GM21786 (cell line): ENCODE results near the gene JARID2.
"Not testable (repeated sequence)": the region's sequence is repeated elsewhere in the genome, so short reads cannot be mapped to it uniquely, and the experiment has no call there.

Experiments
- ATAC-seq: cut with Tn5 transposase; IDR thresholded peaks from one replicate; pipeline ENCODE4 v1.9.1; 2021; ENCODE audit not compliant: unreplicated experiment

The JARID2 gene

DNA sequence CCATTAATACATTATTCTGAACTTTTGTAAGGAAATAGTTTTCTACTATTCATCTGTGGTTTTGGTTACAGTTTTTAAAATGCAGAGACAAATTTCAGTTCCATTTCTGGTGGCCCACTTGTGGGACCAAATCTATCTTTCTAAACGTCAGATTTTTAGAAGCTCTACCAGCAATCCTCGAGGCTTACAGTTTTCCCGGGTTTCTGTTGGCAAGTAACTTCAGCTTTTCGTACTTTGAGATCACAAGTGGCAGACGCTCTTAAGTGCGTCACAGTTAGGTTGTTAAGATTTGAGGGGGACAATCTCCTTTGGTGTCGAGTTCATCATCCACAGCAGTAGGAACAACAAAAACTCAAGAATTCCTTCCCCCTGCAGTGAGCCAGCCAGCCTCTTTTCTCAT, 60.0 kb downstream of the JARID2 start:
- no peak for ATAC-seq

DNA sequence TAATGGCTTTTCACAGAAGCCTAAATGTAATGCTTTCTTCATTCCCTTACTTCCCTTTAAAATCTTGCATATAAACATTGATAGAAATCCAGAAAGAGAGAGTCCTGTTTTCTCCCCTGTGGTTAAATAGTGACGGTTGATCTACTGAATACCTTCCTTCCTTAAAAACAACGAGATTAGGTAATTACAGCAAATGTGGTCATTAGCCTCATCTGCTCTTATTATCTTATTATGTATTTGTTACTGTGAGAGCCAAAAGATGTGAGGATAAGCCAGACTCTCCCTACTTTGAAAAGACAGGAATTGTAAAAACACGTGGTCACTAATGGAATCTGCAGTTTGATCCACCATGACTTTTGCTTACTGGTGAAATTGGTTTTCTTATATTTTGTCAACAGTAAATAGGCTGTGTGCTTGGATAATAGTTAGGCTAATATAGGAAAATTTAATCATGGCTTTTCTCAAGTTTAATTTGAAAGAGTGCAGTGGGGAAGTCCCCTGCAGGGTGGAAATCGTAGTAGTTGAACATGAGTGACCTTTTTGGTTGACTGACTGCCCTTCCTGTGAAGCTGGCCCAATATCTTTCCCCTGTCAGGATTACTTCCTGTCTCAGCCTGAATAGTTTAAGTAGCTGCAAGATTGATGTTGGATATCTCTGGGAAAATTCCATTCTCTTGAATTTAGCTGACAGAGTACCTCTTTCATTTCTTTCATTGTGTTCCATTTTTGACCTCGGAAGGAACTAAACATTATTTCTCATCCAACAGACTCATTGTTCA, 62.8 kb downstream of the JARID2 start:
- ATAC-seq = no peak

DNA sequence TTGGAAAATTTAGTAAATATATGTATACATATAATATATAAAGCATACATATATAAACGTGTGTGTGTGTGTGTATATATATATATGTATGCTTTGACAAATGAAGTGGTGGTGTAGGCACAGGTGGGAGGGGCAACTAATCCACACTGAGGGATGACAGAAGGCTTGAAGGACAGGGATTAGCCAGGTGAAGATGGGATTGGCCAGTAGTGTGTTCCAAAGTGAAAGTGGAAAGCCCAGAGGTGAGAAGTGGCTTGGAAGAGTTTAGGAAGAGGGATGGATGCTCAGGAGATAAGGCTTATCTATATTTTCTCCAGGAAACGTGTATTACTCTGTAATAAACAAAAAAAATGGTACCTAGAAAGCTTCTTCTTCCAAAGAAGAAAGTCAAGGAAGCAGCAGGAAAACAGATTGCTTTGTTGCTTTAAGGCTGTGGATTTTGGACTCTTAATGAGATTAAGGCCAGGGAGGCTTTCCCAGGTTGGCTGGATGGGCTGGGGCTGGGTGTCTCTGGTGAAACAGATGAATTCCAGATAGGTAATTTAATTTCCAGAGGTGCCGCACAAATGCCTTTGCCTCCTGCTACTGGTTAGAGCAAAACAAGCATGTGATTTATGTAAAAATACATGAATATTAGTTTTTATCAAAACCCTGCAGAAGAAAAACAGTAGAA, 63.9 kb downstream of the JARID2 start:
- ATAC-seq = no peak

- no peak for ATAC-seq
Measured at GRCh38 chr6:15310680-15311079, 64.8 kb downstream of the JARID2 start.

DNA sequence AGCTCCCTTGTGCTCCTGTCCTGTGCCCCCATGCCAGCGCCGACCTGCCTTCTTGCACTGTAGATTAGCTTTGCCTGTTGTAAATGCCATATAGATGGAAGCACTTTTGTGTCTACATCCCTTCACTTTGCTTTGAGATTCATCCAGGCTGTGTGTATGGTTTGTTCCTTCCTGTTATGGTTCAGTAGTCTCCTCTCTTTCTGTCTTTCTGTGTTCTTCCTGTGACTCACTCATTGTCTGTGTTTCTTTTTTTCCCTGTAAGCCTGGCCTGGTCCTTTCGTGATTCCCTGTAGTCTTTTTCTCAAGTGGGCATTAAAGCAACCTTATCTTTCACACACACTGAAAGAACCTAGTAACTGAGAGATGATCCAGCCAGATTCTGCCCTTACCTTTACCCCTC, 66.6 kb downstream of the JARID2 start:
- no peak for ATAC-seq

GRCh38 chr6:15313367-15313766, 67.5 kb downstream of the JARID2 start:
- no peak for ATAC-seq

DNA sequence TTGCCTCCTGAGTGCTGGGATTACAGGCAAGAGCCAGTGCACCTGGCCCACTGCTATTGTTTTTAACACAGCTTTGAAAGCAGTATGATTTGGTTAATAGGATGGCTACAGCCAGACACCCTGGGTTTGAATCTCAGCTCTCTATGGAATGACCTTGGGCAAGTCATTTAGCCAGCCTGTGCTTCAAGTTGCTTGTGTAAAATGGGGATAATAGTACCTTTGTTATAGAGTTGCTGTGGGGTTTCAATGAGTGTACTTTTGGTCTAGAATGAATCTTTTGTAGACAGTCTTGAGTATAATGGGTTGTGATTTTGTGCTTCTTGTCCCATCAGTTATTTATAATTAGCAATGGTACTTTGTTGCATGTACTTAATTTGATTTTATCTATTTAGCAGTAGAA, 70.9 kb downstream of the JARID2 start:
- ATAC-seq = no peak

DNA sequence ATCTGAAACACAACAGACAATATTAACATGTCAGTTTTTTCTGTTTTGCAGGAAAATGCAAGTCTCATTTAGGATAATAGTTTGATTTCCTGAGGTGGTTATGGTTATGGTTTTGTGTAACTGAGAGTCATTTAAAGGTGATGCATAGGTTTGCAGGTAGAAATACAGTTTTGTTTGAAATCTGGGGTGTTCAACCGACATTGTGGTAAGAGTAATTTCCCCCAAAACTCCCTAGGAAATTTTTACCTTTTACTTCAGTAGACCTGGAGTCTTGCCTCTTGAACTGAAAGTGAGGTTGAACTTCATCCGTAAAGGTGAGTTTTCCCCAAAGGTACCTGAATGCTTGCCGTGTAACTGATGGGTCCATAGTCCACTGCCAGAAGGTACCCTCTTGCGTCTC, 71.4 kb downstream of the JARID2 start:
- no peak for ATAC-seq

- no peak for ATAC-seq
Measured at GRCh38 chr6:15317934-15318902, 72.3 kb downstream of the JARID2 start.

DNA sequence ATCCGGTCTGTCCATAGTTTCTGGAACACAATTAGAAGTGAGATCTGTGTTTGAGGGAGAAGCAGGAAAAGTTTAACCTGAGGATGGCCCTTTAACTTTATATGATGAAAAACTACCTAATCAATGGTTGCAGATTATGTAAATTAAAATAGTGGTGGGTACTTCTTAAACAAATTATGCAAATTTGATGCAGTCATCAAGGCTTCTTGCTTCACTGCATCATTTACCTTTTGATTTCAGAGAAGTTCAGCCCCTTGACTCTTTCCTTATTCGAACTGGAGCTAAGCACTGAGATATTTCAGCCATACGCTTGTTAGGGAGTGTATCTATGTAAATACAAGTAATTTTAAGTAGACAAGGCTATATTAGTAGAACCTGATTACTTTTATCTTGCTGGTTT, 73.8 kb downstream of the JARID2 start:
- no peak for ATAC-seq

DNA sequence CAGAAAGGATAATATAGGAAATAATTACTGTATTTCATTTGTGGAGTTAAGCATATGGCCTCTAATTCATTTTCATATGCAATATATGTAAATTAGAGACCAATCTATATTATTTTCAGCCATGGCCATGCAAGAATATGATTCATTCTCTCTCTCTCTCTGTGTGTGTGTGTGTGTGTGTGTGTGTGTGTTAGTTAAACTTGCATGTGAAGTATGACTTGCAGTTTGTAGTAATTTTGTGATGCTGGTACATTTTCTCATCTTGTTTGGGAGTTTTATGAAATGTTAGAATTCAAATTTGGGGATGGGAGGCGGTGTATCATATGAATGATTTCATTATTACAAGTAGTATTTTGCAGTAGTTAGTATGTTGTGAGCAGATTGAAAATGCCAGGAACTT, 74.8 kb downstream of the JARID2 start:
- no peak for ATAC-seq

GRCh38 chr6:15322184-15322583, 76.3 kb downstream of the JARID2 start:
- ATAC-seq = no peak

DNA sequence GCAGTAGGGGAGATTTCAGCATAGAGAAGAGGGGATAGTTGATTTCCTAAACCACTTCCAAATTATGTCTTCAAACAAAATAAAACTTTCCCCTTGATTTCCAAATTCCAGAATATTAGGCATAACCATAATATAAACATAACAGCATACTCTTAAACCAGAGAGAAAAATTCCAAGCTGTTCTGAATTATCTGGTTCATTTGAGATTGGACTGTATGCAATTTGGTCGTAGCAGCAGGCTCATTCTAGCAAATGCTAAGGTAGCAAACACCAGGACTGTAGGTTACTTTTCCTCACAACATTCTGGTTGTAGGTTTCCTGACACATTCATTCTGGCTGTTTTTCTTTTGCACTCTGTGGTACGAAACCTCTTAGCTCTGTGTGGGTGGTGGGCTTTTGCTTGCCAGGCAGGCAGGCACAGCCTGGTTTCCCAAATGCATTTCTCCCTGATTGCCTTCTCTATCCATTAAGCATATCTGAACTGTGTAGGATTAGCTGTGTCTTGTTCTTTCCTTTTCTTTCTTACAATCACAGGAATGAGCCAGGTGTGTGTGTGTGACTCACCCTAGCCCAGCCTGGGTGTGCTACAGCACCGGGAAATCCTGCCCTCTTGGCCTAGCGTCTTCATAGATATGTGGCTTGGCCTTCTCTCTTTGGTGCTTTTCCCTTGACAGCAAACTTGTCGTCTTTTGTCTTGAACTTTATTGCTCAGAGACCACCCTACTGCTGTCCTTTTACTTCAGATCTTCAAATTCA, 77.1 kb downstream of the JARID2 start:
- ATAC-seq = no peak

DNA sequence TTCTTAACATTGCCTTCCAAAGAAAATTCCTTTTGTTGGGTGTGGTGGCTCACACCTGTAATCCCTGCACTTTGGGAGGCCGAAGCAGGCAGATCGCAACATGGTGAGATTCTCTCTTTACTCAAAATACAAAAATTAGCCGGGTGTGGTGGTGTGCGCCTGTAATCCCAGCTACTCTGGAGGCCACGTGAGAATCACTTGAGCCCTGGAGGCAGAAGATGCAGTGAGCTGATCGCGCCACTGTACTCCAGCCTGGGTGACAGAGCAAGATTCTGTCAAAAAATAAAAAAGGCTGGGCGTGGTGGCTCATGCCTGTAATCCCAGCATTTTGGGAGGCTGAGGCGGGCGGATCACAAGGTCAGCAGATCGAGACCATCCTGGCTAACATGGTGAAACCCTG, 77.7 kb downstream of the JARID2 start:
- ATAC-seq = not testable (repeated sequence)

- ATAC-seq = no peak
Measured at GRCh38 chr6:15324427-15324985, 78.6 kb downstream of the JARID2 start.

DNA sequence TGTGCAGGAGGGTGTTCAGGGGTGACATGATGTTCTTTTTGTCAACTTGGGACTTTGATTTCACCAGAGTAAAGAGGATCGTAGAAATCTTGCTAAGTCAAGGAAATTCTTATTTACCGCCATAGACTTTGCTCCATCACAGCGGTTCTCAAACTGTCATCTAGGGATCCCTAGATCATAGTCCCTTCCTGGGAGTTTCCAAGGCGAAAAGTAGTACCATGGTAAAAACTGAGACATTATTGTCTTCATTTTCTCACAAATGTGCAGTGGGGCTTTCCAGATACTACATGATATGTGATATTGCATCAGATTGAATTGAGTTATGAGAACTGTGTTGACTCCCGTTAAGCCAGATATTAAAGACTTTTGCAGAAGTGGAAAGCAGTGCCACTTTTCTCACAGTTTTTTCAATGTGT, 79.7 kb downstream of the JARID2 start:
- ATAC-seq = no peak

- ATAC-seq = no peak
Measured at GRCh38 chr6:15326067-15326614, 80.3 kb downstream of the JARID2 start.

DNA sequence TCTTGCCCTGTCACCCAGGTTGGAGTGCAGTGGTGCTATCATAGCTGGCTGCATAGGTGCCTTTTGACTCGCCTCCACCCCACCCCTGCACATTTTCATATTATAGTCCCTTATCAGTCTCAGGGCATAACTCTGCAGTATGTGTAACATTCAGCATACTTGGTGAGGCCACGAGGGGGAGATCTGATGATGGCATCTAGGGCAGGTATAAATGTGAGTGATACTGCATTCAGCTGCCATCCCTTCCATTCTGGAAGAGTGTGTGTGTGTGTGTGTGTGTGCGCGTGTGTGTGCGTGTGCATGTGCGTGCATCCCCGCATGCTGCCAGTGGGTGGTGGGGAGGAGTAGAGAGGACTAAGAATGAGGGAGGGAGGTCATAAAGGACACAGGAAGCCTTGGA, 81.4 kb downstream of the JARID2 start:
- ATAC-seq = peak; percentile 52

DNA sequence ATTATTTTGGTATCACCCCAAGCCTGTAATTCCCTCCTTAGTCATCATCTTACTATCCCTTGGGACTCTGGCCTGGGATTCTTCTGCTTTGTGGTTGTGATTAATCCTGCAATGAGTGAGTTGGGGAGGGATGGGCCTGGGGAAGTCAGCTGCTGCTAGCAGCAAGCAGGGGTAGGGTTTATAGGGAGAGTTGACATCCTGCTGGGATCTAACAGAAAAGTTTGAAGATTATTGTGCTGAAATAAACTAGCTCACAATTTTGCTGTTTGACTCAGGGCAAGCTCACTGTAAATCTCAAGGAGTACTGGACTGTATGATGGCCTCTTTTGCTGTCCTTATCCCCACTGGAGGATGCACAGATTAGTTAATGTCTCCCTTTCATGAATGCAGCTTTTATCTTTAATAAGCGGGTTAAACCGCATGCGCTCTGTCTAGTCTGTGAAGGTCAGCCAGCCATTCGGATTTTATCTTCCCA, 83.4 kb downstream of the JARID2 start:
- ATAC-seq = no peak
